NCI-H460 (cell line): ENCODE results near the gene ATP6V0D1. TPM values are rescaled to one million over a fixed set of nuclear protein-coding genes. Genes with fewer than 3 reads are reported as not detected.

Experiments
- DNase-seq: peaks from one replicate; pipeline ENCODE4 v3.0.0-alpha.2; 2016; ENCODE audit warnings: low read depth; ENCODE audit errors: extremely low read depth
- total RNA-seq: library from RNA; depleted of rRNA; stranded (reverse); fragments of >200 nt; shearing (Covaris generic); gene quantifications from 2 replicates; pipeline ENCODE4 v1.2.3, GENCODE V29; 2014

Gene ATP6V0D1
- total RNA-seq, 1 experiment from 2014 or later = 66.7 TPM

DNA sequence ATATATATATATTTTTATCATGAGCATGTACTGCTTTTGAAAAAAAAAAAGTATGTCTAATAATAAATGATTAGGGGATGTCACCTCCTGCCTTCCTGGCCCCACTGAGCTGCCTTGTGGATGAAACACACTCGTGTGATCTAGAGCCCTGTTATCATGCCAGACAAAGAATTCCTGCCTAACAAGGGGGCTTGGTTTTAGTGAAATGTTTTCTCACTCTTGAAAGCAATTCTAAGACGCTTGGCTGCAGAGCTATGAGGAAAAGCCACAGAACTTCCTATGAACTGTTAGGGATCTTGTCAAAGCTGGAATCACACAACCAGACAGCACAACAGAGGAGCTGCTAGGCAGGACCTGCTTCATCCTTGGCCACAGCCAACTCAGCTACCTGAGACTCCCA lies 68.7 kb downstream of the ATP6V0D1 start:
- DNase-seq = no peak

DNA sequence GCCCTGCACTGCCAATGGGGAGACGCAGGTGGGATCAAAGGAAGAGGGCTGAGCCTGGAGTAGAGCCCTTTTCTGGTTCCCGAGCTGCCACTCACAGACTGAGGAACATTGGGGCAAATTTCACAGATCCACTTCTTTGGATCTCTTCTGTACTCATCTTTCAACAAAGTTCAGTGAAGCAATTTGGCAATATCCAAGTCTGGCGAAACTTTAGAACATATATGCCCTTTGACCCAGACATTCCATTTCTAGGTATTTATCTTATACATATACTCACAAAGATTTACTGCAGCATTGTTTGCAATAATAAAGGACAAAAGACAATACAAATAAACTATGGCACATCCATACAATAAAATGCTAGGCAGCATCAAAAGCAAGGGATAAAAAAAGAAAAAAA lies 69.6 kb downstream of the ATP6V0D1 start:
- DNase-seq = no peak

DNA sequence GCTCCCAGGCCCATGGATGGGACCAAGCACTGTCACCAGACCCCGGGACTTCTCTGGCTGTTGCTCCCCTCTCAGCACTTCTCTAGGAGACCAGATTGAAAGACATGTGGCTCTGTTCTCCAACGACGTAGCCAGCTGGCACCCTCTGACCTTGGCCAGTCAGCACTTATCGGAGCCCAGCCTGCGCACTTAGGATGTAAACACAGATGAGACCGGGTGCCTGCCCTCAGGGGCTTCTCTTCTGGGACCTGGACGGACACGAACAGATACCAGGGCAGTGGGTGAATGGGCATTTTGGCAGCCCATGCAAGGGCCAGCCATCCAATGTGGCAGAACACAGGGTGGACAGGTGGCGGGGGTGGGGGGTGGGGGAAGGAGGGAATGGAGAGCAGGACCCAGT lies 71.3 kb downstream of the ATP6V0D1 start:
- DNase-seq = no peak

DNA sequence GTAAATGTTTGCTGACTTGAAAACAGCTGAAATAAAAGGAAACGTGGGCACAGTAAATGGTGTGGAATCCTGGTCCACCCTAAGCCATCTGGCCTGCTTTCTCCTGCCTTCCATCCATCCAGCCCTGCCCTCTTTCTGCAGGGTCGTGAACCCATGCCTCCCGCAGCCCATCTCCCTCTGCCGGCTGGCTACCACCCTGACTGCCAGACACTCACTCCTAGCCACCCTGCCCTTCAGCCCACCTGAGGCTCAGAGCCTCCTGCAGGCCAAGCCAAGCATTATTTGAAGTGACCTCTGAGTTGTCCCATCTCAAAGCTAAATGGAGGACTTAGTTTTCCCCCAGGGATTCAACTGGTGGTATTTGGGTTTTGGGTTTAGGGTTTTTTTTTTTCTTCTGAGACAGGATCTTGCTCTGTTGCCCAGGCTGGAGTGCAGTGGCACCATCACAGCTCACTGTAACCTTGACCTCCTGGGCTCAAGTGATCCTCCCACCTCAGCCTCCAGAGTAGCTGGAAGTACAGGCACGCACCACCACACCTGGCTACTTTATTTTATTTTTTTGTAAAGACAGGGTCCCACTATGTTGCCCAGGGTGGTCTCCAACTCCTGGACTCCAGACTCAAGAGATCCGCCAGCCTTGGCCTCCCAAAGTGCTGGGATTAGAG lies 73.0 kb downstream of the ATP6V0D1 start:
- DNase-seq = no peak

DNA sequence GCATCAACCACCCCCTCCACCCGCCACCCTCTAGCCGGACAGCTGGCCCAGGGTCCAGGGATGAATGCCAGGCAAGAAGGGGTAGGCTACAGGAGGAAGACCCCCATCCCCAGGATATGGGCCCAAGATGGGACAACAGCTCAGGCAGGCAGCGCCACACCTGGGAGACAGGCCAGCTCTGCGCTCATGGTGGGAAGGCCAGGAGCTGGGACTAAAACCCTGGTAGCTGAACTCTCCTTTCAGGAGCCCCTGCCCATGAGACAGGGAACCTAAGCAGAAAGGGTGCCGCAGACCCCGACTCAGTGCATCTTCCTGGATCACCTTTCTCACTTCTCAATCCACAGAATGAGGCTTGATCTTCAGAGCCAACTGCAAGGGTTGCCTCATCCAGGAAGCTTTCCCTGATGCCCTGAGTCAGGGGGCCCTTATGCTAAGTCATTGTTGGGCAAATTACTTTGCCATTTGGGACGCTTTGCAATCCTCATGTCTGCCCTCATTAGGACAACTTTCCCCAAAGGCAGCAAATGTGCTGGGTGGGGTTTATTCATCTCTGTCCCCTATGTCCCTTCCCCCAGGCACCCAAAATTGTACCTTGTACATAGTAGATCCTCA lies 73.7 kb downstream of the ATP6V0D1 start:
- no peak for DNase-seq

DNA sequence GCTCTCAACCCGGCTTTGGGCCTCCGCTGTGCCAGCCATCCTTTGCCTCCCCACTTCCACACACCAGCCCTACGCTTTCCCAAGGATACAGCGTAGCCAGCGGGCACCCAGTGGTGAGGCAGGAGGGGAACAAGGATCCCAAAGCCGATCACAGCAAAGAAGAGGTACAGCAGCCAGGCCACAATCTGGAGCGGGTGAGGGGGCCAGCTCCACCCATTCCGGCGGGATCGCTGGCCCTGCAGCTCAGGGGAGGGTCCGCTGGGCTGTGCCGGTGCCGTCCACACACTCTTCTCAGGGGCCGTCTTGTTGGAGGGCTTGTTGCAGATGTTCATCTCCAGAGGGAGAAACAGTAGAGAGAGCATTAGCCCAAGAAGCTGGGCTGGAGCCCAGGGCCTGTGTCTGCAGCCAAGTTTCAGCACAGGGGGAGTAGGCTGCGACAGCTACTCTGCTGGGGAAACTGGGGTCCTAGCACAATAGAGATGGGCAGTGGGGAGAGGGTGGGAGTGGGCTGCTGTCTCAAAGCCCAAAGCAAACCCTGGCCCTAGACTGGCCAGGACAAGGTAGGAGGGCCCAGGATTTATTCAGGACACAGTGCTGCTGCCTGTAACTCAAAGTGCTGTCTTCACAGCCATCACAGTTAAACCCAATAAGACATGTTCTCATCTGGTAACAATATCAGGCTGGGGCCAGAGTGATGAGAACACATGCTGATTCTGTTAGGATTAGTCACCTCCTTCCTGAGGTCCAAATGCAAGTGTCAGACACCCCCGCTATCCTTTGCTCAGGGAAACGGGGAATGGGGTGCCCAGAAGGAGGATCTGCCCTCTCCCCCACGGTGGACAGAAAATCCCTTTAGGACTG lies 74.6 kb downstream of the ATP6V0D1 start:
- DNase-seq = no peak

DNA sequence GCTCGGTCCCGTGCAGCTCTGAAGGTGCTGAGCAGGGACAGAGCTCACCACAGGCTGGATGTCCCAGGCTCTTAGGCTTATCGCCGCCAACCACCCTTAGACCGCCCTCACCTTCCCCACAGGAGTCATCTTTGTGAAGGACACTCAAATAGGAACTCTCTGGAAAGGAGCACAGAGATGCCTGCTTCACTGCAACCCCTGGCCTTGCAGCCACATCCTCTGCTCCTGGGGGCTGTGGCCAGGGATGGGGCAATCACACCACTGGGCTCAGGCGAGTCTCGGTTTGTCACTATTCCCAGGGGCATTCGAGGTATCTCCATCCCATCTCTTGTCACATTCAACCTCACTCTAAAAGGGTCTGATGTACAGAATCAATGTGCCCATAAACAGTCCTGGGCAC lies 75.6 kb downstream of the ATP6V0D1 start:
- no peak for DNase-seq

DNA sequence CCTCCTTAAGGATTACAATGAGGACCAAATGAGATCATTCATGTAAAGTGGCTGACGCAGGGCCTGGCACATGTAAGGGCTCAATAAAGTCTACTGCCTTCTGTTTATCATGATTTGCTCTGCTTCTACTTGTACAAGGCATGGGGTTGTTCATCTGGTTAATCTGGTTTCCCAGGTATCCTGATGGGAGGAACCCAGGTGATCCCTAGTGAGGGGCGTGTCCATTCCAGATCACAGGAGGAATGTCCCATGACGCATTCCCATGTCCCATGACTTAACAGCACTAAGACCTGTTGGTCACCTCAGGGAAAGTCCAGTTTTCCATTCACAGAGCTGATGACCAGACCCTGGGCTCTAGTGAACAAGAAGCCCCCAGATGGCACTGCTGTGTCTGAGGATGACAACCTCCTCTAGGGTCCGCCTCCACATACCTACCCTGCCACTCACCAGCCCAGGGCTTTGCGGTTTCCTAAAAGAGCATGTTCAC lies 76.2 kb downstream of the ATP6V0D1 start:
- no peak for DNase-seq

DNA sequence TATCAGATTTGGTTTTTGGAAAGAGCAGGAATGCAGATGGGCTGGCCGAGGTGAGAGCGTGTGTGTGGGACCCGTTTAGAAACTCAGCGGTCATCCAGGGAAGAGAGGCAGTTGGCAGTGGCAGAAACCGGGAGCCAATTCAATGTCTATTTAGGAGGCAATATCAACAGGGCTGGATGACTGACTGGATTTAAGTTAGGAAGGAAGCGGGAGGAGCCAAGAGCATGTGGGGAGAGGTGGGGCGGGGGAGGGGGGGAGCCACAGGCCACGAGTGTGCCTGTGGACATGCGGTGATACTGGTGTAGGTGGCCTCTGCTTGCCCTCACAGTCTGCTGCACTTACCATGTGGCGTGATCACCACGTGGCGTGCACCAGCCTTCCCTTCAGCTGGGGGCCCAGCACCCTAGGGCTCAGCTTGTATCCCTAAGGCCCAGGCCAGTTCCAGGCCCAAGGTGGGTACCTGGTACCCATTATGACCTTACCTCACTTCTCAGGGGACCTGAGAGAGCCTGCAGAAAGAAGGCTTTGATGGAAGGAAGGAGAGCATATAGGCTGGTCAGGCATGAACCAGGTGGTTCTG lies 76.9 kb downstream of the ATP6V0D1 start:
- DNase-seq = no peak

DNA sequence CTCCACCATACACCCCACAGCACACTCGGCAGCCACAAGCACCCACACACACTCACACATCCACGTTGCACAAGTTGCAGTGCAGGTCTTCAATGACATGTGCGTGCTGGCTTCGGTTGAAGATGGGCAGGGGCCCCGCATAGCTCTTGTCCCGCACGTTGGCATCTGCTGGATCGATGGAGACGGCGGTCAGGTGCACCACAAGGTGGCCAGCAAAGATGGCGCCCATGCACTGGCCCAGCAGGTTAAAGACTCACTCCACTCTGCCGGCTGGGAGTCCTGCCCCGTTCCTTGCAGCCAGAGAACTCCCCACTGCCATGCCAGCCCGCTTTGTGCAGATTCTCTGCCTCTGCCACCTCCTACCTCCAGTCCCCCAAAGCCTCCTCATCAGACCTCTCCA lies 80.1 kb downstream of the ATP6V0D1 start:
- no peak for DNase-seq

DNA sequence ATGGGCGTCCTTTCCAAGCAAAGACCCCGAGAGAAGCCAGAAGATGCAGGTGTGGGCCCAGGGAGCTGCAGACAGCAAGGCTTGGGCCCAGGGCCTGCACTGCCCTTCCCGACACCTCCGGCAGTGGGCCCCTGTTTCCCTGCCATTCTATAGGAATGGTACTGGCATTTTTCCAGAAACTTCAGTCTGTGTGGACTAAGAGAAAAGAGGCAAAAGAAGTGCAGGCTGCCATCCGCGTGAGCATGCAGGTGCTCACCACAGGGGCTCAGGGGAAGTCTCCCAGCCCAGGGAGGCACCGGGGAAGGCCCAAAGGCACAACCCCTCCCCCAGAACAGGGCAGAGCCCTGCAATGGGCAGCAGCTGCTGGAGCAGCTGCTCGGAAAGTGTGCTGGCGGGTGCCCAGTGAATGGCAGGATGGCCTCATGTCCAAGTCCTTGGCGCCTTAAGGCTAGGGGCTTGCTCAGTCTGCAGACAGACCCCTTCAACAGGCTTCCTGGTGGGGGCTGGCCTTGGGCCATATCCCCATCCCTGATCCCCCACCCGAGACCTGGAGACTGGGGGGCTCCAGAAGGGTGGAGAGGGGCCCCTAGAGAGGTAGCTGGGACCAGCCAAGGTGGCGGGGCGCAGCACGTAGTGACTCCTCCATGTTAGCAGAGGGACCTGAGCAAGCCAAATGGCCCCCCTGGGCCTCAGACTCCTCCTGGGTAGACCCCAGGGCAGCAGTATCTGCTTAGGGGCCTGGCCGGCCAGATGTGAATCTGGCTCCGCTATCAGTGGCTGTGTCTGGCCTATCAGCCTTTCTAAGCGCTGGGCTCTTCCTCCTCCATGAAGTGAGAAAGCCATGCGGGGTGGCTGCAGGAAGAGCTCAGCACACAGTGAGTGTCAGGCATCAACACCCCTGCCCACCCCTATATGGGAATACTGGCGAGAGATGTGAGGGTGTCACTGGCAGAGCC lies 80.9 kb downstream of the ATP6V0D1 start:
- no peak for DNase-seq

DNA sequence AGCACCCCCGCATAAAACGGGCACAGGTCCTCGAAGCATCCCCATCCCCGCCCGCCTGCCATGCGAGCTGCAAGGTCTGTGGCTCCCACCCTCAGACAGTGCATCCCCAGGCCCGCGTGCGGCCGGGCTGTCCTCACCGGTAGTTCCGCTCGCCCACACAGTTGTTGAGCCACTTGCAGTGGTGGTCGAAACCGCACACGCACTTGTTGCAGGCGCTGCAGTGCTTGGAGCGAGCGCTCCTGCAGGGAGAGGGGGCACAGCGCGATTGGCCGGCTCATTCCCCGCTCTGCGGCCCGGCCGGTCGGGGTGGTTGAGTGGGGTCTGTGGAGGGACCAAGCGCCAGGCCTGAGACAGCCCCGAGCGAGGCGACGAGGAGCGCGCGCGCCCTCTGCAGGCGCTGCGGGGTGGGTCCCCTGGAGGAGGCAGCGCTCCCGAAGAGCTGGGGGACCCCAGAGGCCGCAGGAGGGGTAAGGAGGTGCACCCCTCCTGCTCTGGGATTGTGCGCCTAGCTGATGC lies 81.7 kb downstream of the ATP6V0D1 start:
- no peak for DNase-seq

DNA sequence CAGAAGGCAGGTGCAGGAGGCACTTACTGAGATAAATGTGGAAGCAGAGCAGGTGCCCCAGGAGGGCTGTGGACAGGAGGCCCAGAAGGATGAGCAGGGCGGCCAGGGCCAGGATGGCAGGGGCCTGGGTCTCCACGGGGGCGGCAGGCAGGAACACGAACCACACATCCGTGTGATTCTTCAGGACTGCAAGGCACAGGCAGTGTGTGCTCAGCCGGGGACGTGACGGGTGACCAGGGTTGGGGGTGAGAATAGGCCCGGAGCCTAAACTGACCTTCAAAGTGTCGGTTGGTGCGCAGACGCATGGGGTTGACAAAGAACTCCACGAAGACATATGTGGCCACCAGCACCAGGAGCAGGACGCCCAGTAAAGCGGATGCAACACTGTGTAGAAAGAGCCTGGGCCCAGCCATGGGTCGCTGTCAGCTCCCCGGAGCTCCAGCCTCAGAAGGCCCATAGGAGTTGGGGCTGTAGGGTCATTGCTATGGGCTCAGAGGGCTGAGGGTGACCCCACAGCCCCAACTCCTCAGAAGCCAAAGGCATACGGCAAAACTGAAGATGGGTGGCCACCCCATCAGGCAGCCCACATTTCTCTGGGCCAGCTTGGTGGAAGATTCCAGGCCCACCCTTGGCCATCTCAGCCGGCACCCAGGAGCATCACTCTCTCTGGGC lies 82.3 kb downstream of the ATP6V0D1 start:
- no peak for DNase-seq

DNA sequence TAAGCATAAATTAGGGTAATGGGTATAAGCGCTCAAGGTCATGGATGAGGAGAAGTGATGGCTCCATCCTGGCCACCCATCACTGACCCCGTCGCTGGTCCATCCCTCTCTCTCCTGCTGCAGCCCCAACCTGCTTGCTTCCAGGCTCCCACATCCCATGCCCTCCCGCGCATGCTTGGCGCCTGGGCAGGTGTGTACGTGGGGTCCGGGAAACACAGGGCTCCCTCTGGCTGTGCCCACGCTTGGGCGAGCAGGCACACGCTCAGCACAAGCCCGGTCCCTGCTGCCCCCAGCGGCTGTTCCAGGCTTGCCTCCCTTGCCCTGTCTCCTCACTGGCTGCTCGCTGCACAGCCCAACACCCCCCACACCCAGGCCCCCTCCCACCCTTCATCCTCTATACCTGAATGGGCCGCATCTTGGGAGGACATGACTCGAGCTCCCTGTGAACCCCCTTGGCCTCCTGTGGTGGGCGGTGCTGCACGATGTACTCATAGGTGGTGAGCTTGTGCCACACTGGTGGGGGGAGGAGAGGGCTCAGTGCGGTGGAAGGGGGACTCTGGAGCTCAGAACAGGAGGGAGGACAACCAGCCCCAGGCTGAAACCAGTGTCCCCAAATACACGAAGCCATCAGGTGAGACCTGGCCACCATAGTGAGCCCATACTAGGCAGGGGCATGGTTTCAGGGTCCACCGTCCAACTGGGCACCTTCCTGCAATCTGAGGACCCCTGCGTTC lies 83.0 kb downstream of the ATP6V0D1 start:
- DNase-seq = no peak

DNA sequence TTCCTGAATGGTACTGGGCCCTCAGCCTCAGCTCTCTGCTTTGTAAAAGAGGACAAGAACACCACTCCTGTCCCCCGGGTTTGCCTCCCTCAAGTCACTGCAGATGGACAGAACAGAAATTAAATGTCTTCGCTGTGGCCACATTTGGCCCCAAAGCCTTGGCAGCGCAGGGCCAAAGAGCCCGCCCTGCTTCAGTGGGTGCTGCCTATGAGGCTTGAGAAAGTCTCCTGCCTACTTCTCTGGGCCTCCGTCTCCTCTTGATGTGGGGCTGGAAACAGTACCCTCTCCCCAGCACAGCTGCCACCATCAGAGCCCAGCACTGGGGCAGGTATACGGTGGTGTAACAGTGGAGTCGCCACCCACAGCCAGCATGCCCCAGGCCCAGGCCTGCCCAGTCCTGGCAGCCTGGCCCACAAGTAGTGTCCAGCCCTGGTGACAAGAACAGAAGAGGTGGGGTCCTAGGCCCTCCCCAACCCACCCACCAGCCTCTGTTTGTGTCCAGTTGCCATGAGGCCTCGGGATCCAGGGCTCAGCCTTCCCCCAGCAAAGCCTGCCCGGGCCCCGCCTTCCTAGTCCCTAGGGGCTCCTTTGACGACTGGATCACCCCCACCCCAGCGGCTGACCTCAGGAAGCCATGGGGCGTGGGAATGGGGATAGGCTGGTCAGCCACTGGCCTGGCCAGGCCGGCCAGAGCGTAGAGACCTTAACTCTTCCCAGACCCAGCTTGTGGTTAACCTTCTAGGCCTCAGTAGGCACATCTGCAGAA lies 83.7 kb downstream of the ATP6V0D1 start:
- DNase-seq = no peak

DNA sequence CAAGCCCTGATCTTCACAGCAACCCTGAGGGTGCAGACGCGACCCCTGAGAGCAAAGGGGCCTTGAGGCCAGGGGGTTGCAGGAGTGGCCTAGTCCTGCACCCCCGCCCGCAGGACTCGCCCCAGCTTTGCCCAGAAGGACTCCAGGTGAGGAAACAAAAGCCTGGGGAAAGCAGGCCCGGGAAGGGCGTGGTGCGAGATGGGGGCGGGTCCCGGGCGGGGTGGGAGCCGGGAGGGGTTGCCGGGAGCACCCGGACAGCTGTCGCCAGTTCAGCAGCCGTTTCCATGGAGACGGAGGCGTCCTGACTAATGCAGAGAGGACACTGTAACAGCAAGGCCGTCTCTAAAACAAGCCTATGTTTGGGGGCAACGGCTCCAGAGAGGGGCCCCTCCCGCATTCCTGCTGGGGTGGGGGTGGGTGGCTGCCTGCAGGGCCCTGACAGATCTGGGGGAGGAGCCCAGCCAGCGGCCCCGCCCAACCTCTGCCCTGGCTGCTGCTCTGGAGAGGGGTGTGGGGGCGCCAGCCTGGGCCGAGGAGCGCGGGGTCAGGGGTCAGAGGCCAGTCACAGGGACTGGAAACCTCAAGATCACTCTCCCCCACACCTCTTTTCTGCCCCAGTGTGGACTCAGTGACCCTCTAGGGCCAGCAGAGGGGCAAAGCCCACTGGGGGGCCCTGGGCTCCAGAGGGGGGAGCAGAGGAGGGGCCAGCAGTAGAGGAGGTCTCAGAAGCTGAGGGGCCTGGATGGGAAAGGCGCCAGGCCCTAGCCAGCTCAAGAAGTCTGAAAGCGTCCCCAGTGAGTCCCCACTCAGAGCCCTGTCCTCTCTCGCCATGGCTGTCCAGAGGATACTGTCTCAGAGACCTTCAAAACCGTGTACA lies 84.6 kb downstream of the ATP6V0D1 start:
- DNase-seq = peak; percentile 36
